Endothelial cell of umbilical vein (primary cell): ENCODE results near the gene TENT5C.

ENCODE experiments used
- CTCF ChIP-seq, 2 donors: IDR thresholded peaks; 1 replicate in 1 of 2; 2 replicates in 1 of 2; pipeline ENCODE4 v1.5.1; 2011; ENCODE audit warnings: low read length in 2 of 2, mild to moderate bottlenecking in 2 of 2, moderate library complexity in 2 of 2, control low read depth in 1 of 2, inconsistent platforms in 1 of 2, low read depth in 1 of 2; ENCODE audit not compliant: insufficient read depth in 1 of 2; ENCODE audit errors: extremely low read depth in 1 of 2
- MYC ChIP-seq: IDR thresholded peaks from one replicate; pipeline ENCODE4 v1.6.1; 2011; ENCODE audit warnings: mild to moderate bottlenecking, low read depth, low read length
- POLR2A ChIP-seq: IDR thresholded peaks from 2 replicates; pipeline ENCODE4 v1.6.1; 2012; ENCODE audit warnings: low read depth, mild to moderate bottlenecking, control low read depth, low read length
- POLR2AphosphoS5 ChIP-seq: IDR thresholded peaks from 2 replicates; pipeline ENCODE4 v1.6.1; 2012; ENCODE audit warnings: low read depth, mild to moderate bottlenecking, control low read depth, low read length, moderate library complexity; ENCODE audit not compliant: insufficient read depth

GRCh38 chr1:117653732-117654492 lies 48.1 kb downstream of the TENT5C start:
- no peak for TF ChIP-seq POLR2AphosphoS5
- TF ChIP-seq POLR2A: no peak
- no peak for TF ChIP-seq MYC
- TF ChIP-seq CTCF (IDR thresholded peaks at IDR 0.05; ENCODE audit: extremely low read depth in 1 of 2, insufficient read depth in 1 of 2, low read depth in 1 of 2, low read length in 2 of 2): no peak
